ENCODE results near the gene UNC5C.

DNA sequence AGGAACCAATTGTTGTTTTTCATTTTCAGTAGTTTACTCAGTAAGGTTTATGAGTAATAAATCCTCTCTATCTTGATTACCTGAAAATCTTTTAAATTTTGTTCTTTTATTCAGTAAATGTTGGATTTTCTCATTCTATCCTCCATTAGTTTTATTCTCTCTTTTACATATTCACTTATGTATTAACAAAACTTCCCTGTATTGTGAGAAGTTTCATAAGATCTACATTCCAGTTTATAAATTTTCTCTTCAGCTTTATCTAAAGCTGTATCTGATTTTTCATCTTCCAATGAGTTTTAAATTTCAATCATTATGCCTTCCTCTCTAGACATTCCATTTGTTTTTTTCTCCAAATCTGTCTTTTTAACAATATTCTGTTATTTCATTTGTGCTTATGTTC is 310.2 kb downstream of the UNC5C start:
- TF ChIP-seq, protein P1, sequence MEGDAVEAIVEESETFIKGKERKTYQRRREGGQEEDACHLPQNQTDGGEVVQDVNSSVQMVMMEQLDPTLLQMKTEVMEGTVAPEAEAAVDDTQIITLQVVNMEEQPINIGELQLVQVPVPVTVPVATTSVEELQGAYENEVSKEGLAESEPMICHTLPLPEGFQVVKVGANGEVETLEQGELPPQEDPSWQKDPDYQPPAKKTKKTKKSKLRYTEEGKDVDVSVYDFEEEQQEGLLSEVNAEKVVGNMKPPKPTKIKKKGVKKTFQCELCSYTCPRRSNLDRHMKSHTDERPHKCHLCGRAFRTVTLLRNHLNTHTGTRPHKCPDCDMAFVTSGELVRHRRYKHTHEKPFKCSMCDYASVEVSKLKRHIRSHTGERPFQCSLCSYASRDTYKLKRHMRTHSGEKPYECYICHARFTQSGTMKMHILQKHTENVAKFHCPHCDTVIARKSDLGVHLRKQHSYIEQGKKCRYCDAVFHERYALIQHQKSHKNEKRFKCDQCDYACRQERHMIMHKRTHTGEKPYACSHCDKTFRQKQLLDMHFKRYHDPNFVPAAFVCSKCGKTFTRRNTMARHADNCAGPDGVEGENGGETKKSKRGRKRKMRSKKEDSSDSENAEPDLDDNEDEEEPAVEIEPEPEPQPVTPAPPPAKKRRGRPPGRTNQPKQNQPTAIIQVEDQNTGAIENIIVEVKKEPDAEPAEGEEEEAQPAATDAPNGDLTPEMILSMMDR (IDR thresholded peaks at IDR 0.05): no peak
- no peak for TF ChIP-seq EZH2 (IDR thresholded peaks at IDR 0.05)

Measured in neural progenitor cell (in vitro differentiated cells).